Measurements from ENCODE around the gene SDK1.

SDK1 gene

GRCh38 chr7:3300651-3301448 is at the start of gene SDK1:
SDK1 (plus strand) TSS chr7:3301252; CDS start chr7:3301587, 335 bp downstream.
- DNase-seq: peak; percentile 39

GRCh38 chr7:3254718-3255117 is 46.3 kb upstream of the SDK1 start:
- DNase-seq: no peak

GRCh38 chr7:3259711-3260400 is 41.2 kb upstream of the SDK1 start:
- DNase-seq: no peak

- no peak for DNase-seq
These were observed 40.7 kb upstream of the SDK1 start for GRCh38 chr7:3260401-3260715.

- peak; percentile 72 for DNase-seq
These were observed 36.2 kb upstream of the SDK1 start for GRCh38 chr7:3264693-3265339.

GRCh38 chr7:3265388-3265787 is 35.7 kb upstream of the SDK1 start:
- no peak for DNase-seq

GRCh38 chr7:3266240-3266639 is 34.8 kb upstream of the SDK1 start:
- DNase-seq: peak; percentile 18

- DNase-seq: peak; percentile 95
These were observed 32.9 kb upstream of the SDK1 start for GRCh38 chr7:3267966-3268690.

- DNase-seq: no peak
These were observed 30.7 kb upstream of the SDK1 start for GRCh38 chr7:3270362-3270761.

- DNase-seq: no peak
These were observed 29.8 kb upstream of the SDK1 start for GRCh38 chr7:3271298-3271697.

- no peak for DNase-seq
These were observed 28.3 kb upstream of the SDK1 start for GRCh38 chr7:3272691-3273141.

- DNase-seq: no peak
These were observed 26.9 kb upstream of the SDK1 start for GRCh38 chr7:3274131-3274530.

- DNase-seq: peak; percentile 56
These were observed 23.2 kb upstream of the SDK1 start for GRCh38 chr7:3277604-3278572.

- no peak for DNase-seq
These were observed 21.8 kb upstream of the SDK1 start for GRCh38 chr7:3279147-3279818.

GRCh38 chr7:3280445-3280844 is 20.6 kb upstream of the SDK1 start:
- no peak for DNase-seq

- DNase-seq: peak; percentile 44
These were observed 20.0 kb upstream of the SDK1 start for GRCh38 chr7:3280946-3281656.

GRCh38 chr7:3282457-3282856 is 18.6 kb upstream of the SDK1 start:
- no peak for DNase-seq

- DNase-seq: no peak
These were observed 17.8 kb upstream of the SDK1 start for GRCh38 chr7:3283130-3283704.

- DNase-seq: no peak
These were observed 15.4 kb upstream of the SDK1 start for GRCh38 chr7:3285652-3286051.

GRCh38 chr7:3289996-3290395 is 11.1 kb upstream of the SDK1 start:
- DNase-seq: no peak
